GM21529 (cell line): ENCODE measurements around the gene EHHADH.

ENCODE experiments used
- ATAC-seq: cut with Tn5 transposase; IDR thresholded peaks from one replicate; pipeline ENCODE4 v1.9.1; 2021; ENCODE audit not compliant: unreplicated experiment

The EHHADH gene

GRCh38 chr3:185253645-185254410, at the start of gene EHHADH:
TSS of gene EHHADH (minus strand) at chr3:185254049. CDS start at chr3:185254022, 27 bp downstream.
- peak; percentile 85 for ATAC-seq

- peak; percentile 90 for ATAC-seq
Measured at GRCh38 chr3:185299918-185300426, 46.1 kb upstream of the EHHADH start.

GRCh38 chr3:185297867-185298266, 44.0 kb upstream of the EHHADH start:
- ATAC-seq = no peak

- no peak for ATAC-seq
Measured at GRCh38 chr3:185292238-185292637, 38.4 kb upstream of the EHHADH start.

- peak; percentile 63 for ATAC-seq
Measured at GRCh38 chr3:185290266-185290665, 36.4 kb upstream of the EHHADH start.

- no peak for ATAC-seq
Measured at GRCh38 chr3:185283374-185283935, 29.6 kb upstream of the EHHADH start.

GRCh38 chr3:185282696-185283373, 29.0 kb upstream of the EHHADH start:
- ATAC-seq = peak; percentile 100

- no peak for ATAC-seq
Measured at GRCh38 chr3:185280572-185281365, 26.9 kb upstream of the EHHADH start.

GRCh38 chr3:185279587-185280138, 25.8 kb upstream of the EHHADH start:
- ATAC-seq = no peak

- no peak for ATAC-seq
Measured at GRCh38 chr3:185276415-185276814, 22.6 kb upstream of the EHHADH start.

GRCh38 chr3:185272033-185272432, 18.2 kb upstream of the EHHADH start:
- ATAC-seq = no peak

- ATAC-seq = no peak
Measured at GRCh38 chr3:185270956-185271332, 17.1 kb upstream of the EHHADH start.

GRCh38 chr3:185270262-185270955, 16.6 kb upstream of the EHHADH start:
- ATAC-seq = peak; percentile 61

GRCh38 chr3:185268194-185268962, 14.5 kb upstream of the EHHADH start:
- ATAC-seq = no peak

GRCh38 chr3:185267193-185267592, 13.3 kb upstream of the EHHADH start:
- ATAC-seq = no peak

GRCh38 chr3:185264849-185265553, 11.2 kb upstream of the EHHADH start:
- no peak for ATAC-seq

- no peak for ATAC-seq
Measured at GRCh38 chr3:185263423-185263822, 9.6 kb upstream of the EHHADH start.

- no peak for ATAC-seq
Measured at GRCh38 chr3:185257334-185257733, 3.5 kb upstream of the EHHADH start.

- ATAC-seq = no peak
Measured at GRCh38 chr3:185254799-185255198, 950 bp upstream of the EHHADH start.
